Psoas muscle (tissue), 8 donors: ENCODE measurements around the gene MCMBP. TPM values are rescaled to one million over a fixed set of nuclear protein-coding genes. Genes with fewer than 3 reads are reported as not detected.

Experiments used
- ATAC-seq, 4 donors: fragments of 200-7000 bp; cut with Tn5 transposase; one replicate each; pipeline ENCODE4 v1.9.1; 2020; ENCODE audit warnings: moderate library complexity in 3 of 4, mild to moderate bottlenecking in 2 of 4
- DNase-seq, 2 donors: peaks; one replicate each; pipeline ENCODE4 v3.0.0-alpha.2; 2020
- H3K27ac ChIP-seq: fragments of 200-600 bp; one replicate; pipeline ENCODE4 v1.8.0; 2022
- H3K27me3 ChIP-seq, 3 donors: fragments of 200-600 bp in 1 of 3; one replicate each; pipeline versions ENCODE4 v1.6.1 to v1.8.0; 2013 to 2022; ENCODE audit warnings: low read length in 2 of 3, mild to moderate bottlenecking in 2 of 3, moderate library complexity in 1 of 3; ENCODE audit not compliant: insufficient read depth in 3 of 3
- H3K36me3 ChIP-seq, 2 donors: fragments of 200-600 bp in 1 of 2; one replicate each; pipeline versions ENCODE4 v1.6.1 to v1.8.0; 2013 to 2022; ENCODE audit warnings: low read depth in 1 of 2, mild to moderate bottlenecking in 1 of 2, moderate library complexity in 1 of 2; ENCODE audit not compliant: insufficient read depth in 1 of 2
- H3K4me1 ChIP-seq: fragments of 200-600 bp; one replicate; pipeline ENCODE4 v1.8.0; 2022
- H3K4me3 ChIP-seq: fragments of 200-600 bp; one replicate; pipeline ENCODE4 v1.8.0; 2022; ENCODE audit warnings: mild to moderate bottlenecking
- H3K9me3 ChIP-seq: fragments of 200-600 bp; one replicate; pipeline ENCODE4 v1.8.0; 2022
- WGBS, 3 donors: extraction: QIAGEN DNeasy Blood & Tissue Kit; methylation state at CpG; one replicate each; pipeline versions ENCODE4 v1.1.6 to v1.1.7; 2013; 5-methylcytosine and 5-hydroxymethylcytosine counted together
- intact Hi-C, 2 donors: fragments of 100-400 bp; cut with DNase I; formaldehyde crosslinking; loops; one replicate each; pipeline versions ENCODE4 v1.11.0 to v1.14.2; 2022
- polyA plus RNA-seq, 3 donors: library from polyadenylated mRNA; stranded (reverse); fragments of 200-250 nt; gene quantifications; one replicate each; pipeline ENCODE4 v1.2.3, GENCODE V29; 2013
- total RNA-seq, 4 donors: library from RNA; stranded (reverse); fragmentation: NEBNext Ultra II Directional in 2 of 4; extraction: Animal tissue kit (Norgen Biotek cat#: 25700) in 2 of 4; gene quantifications; one replicate each; pipeline versions ENCODE4 v1.2.1 to v1.2.4, GENCODE V29; 2021 to 2023
- TF ChIP-seq, protein P1 (sequence below): fragments of 200-600 bp; IDR thresholded peaks from one replicate; pipeline ENCODE4 v1.8.0; 2022; ENCODE audit warnings: antibody characterized with exemption
- donor health status: healthy with polysubstance abuse.
- donor health status: DM: no; HTN: no; CAD: no; lungs with moderate emphysema.
- donor health status: Bipolar disorder and iron deficiency.
- donor health status: healthy.
- donor health status: DM: yes; HTN: yes; CAD: no.
- donor health status: DM: no; HTN: no; CAD: no.
- donor health status: DM: no; HTN: no; CAD: no.
- donor health status: DM: yes; HTN: yes; CAD: no.

The MCMBP gene
- total and polyA plus RNA-seq, 7 donors: 23.0 to 43.8 (median 37.8) TPM

DNA sequence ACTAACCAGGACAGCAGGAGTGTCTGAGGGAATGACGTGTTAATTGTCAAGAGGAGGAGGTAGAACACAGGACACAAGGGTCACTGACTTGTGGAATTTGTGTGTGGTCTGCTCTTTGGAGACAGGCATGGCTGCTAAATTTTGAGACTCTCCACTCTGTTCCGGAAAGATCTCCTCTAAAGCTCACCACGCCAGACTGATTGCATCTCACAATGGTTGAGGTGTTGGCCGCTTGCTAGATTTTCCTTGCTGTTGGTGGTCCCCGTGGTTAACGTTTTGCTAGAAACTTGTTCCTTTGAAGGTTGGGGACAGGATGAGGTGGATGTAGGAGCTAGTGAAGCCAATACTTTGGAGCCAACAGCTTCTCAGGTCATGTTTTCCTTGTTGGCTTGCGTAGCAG, 57.0 kb downstream of the MCMBP start:
- no peaks in the 10 kb centered on the region for H3K9me3 ChIP-seq
- WGBS, 3 donors: 95 to 98% (median 96%) methylated on average over 7 of the region's 7 CpGs
- TF ChIP-seq, protein P1, sequence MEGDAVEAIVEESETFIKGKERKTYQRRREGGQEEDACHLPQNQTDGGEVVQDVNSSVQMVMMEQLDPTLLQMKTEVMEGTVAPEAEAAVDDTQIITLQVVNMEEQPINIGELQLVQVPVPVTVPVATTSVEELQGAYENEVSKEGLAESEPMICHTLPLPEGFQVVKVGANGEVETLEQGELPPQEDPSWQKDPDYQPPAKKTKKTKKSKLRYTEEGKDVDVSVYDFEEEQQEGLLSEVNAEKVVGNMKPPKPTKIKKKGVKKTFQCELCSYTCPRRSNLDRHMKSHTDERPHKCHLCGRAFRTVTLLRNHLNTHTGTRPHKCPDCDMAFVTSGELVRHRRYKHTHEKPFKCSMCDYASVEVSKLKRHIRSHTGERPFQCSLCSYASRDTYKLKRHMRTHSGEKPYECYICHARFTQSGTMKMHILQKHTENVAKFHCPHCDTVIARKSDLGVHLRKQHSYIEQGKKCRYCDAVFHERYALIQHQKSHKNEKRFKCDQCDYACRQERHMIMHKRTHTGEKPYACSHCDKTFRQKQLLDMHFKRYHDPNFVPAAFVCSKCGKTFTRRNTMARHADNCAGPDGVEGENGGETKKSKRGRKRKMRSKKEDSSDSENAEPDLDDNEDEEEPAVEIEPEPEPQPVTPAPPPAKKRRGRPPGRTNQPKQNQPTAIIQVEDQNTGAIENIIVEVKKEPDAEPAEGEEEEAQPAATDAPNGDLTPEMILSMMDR: no peak
- no peak overlapping the region for H3K27ac ChIP-seq
- no peak overlapping the region for H3K4me3 ChIP-seq
- no peaks in the 10 kb centered on the region for H3K27me3 ChIP-seq
- no peak for DNase-seq
- H3K4me1 ChIP-seq: no peaks in the 10 kb centered on the region
- no peak for ATAC-seq
- intact Hi-C loops: loop anchor here in 1 of 2 donors (10.0 kb wide), 1 partner anchor 51 kb away; no protein-coding TSS in a partner anchor
- H3K36me3 ChIP-seq: peaks cover 0 to 43% of the 10 kb centered on the region in 2 donors

DNA sequence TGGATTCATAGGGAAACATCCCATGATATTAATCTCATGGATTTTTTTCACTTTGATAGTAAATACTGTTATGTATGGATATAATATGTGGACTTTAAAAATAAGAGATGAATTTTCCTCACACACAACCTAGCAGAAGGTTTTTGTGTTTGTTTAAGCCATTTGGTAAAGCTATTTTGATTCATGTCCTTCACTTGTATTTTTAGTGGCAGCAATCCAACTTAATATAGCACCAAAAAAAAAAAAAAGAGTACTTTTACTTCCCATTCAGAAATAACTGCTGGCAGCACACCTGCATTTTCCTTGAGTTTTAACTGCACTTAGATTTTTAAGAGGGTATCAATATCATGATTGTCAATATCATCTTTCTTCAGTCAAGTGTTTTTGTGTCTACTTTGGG, 60.0 kb downstream of the MCMBP start:
- no peak for ATAC-seq
- intact Hi-C loops: loop anchor here in 1 of 2 donors (10.0 kb wide), 1 partner anchor 48 kb away; no protein-coding TSS in a partner anchor

GRCh38 chr10:119811122-119811521, 61.5 kb downstream of the MCMBP start:
- no peak for DNase-seq
- H3K27me3 ChIP-seq: no peaks in the 10 kb centered on the region
- no peaks in the 10 kb centered on the region for H3K9me3 ChIP-seq
- TF ChIP-seq, protein P1: no peak
- no peak overlapping the region for H3K4me3 ChIP-seq
- no peak for ATAC-seq
- 76 to 81% (median 78%) methylated on average over 4 of the region's 4 CpGs for WGBS, 3 donors
- H3K4me1 ChIP-seq: no peaks in the 10 kb centered on the region
- no peak overlapping the region for H3K27ac ChIP-seq
- intact Hi-C loops: loop anchor here in 1 of 2 donors (10.0 kb wide), 1 partner anchor 46 kb away; no protein-coding TSS in a partner anchor
- H3K36me3 ChIP-seq: peaks cover 0 to 58% of the 10 kb centered on the region in 2 donors

More for the DNA sequence above, 60.0 kb downstream of the MCMBP start:
- H3K4me1 ChIP-seq: no peaks in the 10 kb centered on the region
- no peak for DNase-seq
- no peak overlapping the region for H3K27ac ChIP-seq
- TF ChIP-seq, protein P1: no peak
- H3K4me3 ChIP-seq: no peak overlapping the region
- no peaks in the 10 kb centered on the region for H3K27me3 ChIP-seq
- peaks cover 0 to 55% of the 10 kb centered on the region in 2 donors for H3K36me3 ChIP-seq
- H3K9me3 ChIP-seq: no peaks in the 10 kb centered on the region

GRCh38 chr10:119807960-119808697, 64.5 kb downstream of the MCMBP start:
- Histone ChIP-seq H3K4me1 (peaks cover 6% of the 10 kb centered on the region), H3K36me3 (peaks cover 0 to 51% of the 10 kb centered on the region in 2 donors), H3K4me3 (no peak overlapping the region), H3K9me3 (no peaks in the 10 kb centered on the region), H3K27me3 (no peaks in the 10 kb centered on the region), H3K27ac (no peak overlapping the region)
- intact Hi-C loops: loop anchor here in 1 of 2 donors (5.0 kb wide), 1 partner anchor 56 kb away; no protein-coding TSS in a partner anchor
- WGBS, 3 donors: 92 to 95% (median 93%) methylated on average over 3 of the region's 3 CpGs
- no peak for DNase-seq
- TF ChIP-seq, protein P1: no peak
- no peak for ATAC-seq
